ENCODE data around the gene MRPL54.

MRPL54 gene

DNA sequence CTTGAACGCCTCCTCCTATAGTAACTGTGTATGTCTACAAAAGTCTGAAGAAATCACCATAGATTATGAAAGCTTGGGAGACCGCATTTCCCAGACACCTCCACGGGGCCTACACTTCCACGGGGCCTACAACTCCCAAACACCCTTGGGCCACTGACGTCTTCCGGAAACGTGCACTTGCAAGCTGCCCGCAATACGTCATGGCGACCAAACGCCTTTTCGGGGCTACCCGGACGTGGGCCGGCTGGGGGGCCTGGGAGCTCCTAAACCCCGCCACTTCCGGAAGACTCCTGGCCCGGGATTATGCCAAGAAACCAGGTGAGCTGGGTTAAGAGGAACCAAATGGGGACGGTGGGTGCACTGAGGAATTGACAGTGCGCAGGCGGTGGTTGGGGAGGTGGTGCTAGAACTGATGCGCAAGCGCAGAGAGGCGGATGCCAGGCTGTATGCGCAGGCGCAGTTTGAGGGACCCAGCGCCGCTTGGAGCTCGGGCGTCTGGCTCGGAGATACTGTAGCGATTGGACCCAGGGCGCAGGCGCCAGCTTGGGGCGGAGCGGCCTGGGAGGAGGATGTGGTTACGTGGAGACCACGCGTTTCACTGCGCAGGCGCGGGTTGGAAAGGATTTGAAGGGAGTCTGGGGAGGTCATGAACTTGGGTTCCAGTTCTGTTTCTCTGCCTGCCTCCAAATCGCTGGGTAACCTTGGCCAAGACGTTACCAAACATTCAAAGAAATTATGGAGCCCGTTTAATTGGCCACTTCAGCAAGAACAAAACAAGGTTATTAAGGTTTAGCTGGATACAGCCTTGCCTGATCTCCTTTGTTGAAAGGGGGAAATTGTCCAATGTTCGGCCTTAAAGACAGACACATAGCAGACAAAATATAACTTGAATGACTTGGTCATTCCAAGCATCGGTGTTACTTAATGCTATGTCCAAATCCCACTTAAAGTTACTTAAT is at the start of gene MRPL54:
MRPL54 (plus strand) TSS at position 182 of the 959 bp plus-strand sequence; CDS start at position 201, 19 bp downstream.
- DNase-seq (ENCODE audit: low read depth) = peak; percentile 99

GRCh38 chr19:3716147-3716668 is 46.3 kb upstream of the MRPL54 start:
- no peak for DNase-seq (ENCODE audit: low read depth)

- no peak for DNase-seq (ENCODE audit: low read depth)
These were observed 42.6 kb upstream of the MRPL54 start for GRCh38 chr19:3719868-3720267.

DNA sequence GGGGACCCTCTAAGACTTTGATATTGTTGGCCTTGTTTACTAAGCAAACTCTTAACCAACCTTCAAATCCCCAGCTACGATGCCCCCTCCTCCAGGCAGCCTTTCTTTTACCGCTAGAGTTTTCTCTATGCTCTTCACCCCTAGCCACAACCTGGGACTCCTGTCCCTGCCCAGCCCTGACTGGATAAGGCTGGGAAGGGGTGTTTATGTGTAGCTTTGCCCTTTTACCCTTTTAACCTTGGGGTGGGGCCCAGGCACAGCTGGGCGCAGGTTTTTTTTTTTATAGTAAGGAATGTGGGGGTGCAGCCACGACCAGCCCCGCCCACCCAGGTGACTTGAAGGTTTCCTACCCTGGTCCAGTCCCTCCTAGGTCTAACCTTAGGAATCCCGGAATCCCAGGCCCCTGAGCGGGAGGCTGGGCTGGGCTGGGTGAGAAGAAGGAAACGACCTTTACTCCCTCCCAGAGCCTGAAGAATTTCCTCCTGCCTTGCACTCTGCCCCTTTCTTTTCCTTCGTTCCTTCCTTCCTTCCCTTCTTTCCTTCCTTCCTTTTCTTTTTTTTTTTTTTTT is 42.0 kb upstream of the MRPL54 start:
- no peak for DNase-seq (ENCODE audit: low read depth)

DNA sequence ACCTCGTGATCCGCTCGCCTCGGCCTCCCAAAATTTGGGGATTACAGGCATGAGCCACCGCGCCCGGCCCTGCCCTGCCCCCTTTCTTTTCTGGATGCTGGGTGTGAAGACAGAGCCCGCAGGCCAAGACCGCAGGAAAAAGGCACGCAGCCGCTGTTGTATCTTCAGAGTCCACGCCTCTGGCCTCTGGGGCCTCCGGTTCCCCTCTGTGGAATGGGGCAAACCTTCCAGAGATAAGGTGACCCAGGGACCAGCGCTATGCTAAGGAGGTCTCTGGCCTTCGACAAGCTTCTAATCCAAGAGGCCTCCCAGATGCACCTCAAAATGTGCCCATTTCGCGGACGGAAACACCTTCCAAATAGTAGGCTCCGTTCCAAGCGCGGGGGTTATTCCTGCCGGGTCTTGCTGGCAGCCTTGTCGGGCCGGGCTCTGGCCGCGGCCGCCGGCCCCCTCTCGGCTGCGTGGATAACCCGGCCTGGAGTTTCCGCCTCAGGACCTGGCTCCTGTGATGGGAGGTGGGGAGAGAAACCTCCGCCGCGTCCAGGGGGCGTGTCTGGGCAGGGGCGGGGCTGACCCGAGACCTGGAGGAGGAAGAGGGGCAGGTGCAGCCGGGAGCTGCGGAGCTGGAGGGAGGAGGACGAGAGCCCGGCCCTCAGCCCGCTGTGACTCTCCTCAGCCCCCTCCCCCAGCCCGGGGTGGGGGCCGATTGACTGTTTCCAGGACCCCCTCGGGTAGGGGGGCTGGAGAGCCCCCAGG is 41.2 kb upstream of the MRPL54 start:
- DNase-seq (ENCODE audit: low read depth) = peak; percentile 81

- no peak for DNase-seq (ENCODE audit: low read depth)
These were observed 40.5 kb upstream of the MRPL54 start for GRCh38 chr19:3721887-3722442.

- no peak for DNase-seq (ENCODE audit: low read depth)
These were observed 39.9 kb upstream of the MRPL54 start for GRCh38 chr19:3722443-3723109.

DNA sequence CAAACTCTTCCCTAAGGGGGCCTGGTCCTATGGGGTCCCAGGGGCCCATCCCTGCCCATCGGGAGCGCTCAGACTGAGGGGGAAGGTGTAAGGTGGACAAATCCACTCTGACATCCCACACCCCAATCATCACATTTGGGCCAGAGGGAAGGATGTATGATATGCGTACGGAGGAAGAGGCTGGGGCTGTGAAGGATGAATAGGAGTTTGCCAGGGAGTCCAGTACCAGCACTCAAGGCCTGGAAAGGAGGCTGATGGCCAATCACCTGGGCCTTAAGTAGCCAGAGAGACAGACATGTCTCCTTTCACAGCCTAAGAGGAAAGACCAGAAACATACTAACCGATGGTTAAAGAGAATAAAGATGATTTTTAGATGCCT is 39.4 kb upstream of the MRPL54 start:
- no peak for DNase-seq (ENCODE audit: low read depth)

DNA sequence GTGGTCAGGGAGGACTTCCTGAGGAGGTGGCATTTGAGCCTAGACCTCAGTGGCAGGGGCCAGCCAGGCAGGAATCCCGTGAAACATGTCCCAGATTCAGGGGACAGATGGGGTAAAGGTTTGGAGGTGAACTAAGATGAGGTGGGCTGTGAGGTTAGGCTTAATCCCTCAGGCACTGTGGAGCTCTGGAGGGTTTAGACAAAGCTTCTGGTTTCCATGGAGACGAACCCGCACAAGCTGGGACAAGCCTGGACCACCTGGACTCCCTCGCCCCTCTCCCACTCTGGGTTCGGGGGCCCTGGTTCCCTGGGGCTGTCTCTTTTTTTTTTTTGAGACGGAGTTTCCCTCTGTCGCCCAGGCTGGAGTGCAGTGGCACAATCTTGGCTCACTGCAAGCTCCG is 38.6 kb upstream of the MRPL54 start:
- DNase-seq (ENCODE audit: low read depth) = no peak

DNA sequence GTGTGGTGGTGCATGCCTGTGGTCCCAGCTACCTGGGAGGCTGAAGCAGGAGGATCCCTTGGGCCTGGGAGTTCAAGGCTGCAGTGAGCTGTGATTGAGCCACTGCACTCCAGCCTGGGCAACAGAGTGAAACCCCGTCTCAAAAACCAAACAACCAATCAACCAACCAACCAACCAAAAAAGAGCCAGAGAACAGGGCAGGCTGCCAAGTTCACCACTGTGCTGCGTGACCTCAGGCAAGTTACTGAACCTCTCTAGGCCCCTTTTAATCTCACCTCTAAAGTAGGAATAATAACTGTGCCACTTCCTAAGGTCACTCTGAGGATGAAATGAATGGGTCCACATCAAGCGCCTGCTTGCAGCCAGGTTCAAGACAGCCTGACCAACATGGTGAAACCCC is 37.4 kb upstream of the MRPL54 start:
- no peak for DNase-seq (ENCODE audit: low read depth)

DNA sequence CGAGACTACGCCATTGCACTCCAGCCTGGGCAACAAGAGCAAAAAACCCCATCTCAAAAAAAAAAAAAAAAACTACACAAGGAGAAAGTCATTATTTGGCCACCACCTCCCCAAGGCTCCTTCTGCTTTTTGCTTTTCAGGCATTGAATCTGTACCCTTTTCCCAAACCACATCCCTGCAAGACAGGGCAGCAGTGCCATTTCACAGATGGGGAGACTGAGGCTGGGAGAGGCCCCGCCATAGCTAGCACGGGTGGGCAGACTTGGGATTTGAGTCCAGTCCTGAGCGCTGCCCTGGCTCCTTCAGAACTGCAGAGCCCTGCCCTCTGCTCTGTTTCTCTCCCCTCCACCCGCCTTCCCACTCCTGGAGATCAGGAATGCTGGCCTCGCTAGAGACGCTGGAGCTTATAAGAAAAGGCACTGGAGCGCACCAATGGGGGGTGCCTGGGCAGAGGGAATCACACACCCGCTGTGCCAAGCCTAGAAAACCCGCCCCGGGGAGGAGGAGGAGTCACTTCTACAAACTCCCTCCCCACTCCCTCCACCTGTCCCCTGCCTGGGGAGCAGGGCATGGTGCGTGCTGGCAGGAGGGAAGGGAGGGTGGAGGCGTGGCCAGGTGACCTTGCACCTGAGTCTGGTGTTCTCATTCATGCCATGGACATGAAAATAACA is 36.7 kb upstream of the MRPL54 start:
- no peak for DNase-seq (ENCODE audit: low read depth)

DNA sequence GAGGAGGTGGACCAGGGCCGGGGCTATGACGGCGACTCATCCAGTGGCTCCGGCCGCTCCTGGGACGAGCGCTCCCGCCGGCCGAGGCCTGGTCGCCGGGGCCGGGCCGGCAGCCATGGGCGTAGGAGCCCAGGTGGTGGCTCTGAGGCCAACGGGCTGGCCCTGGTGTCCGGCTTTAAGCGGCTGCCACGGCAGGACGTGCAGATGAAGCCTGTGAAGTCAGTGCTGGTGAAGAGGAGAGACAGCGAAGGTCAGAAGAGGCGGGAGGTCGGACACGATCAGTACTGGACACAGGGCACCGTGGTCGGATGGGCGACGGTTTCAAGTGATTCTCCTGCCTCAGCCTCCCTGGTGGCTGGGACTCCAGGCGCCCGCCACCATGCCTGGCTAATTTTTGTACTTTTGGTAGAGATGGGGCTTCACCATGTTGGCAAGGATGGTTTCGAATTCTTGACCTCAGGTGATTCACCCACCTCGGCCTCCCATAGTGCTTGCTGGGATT is 32.0 kb upstream of the MRPL54 start:
- no peak for DNase-seq (ENCODE audit: low read depth)

DNA sequence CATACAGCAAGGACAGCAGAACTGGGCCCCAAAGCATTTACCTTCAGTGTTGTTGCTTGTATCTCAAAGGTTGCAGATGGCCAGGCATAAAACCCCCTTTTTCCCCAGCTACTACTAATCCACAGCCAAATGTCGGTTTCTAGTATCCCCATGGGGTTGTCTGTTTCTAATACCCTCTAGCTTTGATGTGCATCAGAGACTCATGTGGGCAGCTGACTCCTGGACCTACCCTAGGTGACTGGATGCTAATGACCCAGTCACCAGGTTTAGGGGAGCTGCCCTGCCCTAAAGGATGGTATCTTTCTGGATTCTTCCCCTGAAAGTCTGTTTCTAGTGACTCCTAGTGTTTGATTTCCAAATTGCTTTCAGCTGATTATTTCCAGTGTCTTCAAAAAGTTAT is 30.4 kb upstream of the MRPL54 start:
- DNase-seq (ENCODE audit: low read depth) = no peak

- no peak for DNase-seq (ENCODE audit: low read depth)
These were observed 28.8 kb upstream of the MRPL54 start for GRCh38 chr19:3733549-3734309.

DNA sequence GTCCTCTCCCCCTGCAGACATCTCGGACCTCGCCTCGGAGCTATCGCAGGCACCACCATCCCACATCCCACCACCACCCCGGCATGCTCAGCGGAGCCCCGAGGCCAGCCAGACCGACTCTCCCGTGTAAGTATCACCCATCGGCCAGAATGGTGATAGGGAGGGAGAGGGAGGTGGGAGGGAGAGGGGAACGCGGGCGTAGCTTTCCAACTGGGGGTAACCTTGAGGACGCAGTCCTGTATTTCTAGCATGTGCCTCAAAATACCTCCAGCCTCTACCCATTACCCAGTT is 28.2 kb upstream of the MRPL54 start:
- DNase-seq (ENCODE audit: low read depth) = no peak

- no peak for DNase-seq (ENCODE audit: low read depth)
These were observed 26.3 kb upstream of the MRPL54 start for GRCh38 chr19:3736106-3736724.

DNA sequence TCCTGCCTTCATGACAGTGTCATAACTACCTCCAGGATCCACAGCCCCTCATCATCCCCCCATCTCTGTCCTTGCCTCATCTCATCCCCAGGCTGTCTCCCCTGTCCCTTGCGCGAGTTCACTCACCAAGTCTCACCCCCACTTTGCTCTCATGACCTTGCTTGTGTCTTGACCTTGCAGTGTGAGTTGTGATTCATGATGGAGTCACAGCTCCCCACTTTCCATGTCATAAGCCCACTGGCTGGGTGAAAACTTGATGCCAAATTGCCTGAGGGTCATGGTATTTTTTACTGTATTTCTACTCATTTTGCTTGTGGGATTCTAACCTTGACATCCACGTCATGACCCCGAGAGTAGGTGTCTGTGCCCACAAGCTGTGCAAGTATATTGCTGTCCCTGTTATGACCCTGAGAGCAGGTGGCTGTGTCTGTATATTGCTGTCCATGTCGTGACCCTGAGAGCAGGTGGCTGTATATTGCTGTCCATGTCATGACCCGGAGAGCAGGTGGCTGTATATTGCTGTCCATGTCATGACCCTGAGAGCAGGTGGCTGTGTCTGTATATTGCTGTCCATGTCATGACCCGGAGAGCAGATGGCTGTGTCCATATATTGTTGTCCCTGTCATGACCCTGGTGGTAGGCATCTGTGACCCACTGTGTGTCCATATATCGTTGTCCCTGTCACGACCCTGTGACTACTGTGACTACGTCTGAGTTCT is 24.8 kb upstream of the MRPL54 start:
- DNase-seq (ENCODE audit: low read depth) = no peak

- no peak for DNase-seq (ENCODE audit: low read depth)
These were observed 23.8 kb upstream of the MRPL54 start for GRCh38 chr19:3738477-3739220.

DNA sequence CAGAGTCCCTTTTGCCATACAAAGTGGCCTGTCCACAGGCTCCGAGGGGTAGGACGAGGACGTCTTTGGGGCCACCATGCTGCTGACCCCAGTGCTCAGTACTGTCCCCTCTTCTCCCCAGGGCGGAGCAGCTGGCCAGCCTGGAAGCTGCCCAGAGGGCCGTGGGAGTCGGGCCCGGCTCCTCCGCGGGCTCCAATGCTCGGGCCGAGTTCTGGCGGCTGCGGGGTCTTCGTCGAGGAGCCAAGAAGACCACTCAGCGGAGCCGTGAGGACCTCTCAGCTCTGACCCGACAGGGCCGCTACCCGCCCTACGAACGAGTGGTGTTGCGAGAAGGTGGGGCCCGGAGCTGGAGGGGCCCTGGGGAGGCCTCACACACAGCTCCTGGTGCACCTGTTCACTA is 22.1 kb upstream of the MRPL54 start:
- no peak for DNase-seq (ENCODE audit: low read depth)

Data from activated T-helper 1 cell treated with Interleukin-2 at 50 U/mL for 16 hours (primary cell).